ENCODE results near the gene IL20RA.
"Not testable (repeated sequence)": the region's sequence is repeated elsewhere in the genome, so short reads cannot be mapped to it uniquely, and the experiment has no call there.

The IL20RA gene

GRCh38 chr6:137044366-137045221 lies at the start of gene IL20RA:
TSS of gene IL20RA (minus strand) at chr6:137044965. CDS start at chr6:137044728, 237 bp downstream.
- no peak for DNase-seq (ENCODE audit: low read depth in 2 of 3, low spot score in 2 of 3)

GRCh38 chr6:137093183-137094069 lies 48.7 kb upstream of the IL20RA start:
- no peak for DNase-seq (ENCODE audit: low read depth in 2 of 3, low spot score in 2 of 3)

- no peak for DNase-seq (ENCODE audit: low read depth in 2 of 3, low spot score in 2 of 3)
These were observed 47.3 kb upstream of the IL20RA start for GRCh38 chr6:137092018-137092417.

GRCh38 chr6:137089305-137089704 lies 44.5 kb upstream of the IL20RA start:
- DNase-seq (ENCODE audit: low read depth in 2 of 3, low spot score in 2 of 3) = no peak

- no peak for DNase-seq (ENCODE audit: low read depth in 2 of 3, low spot score in 2 of 3)
These were observed 43.1 kb upstream of the IL20RA start for GRCh38 chr6:137087902-137088301.

GRCh38 chr6:137086031-137086430 lies 41.3 kb upstream of the IL20RA start:
- DNase-seq (ENCODE audit: low read depth in 2 of 3, low spot score in 2 of 3) = no peak

GRCh38 chr6:137084865-137085617 lies 40.3 kb upstream of the IL20RA start:
- no peak for DNase-seq (ENCODE audit: low read depth in 2 of 3, low spot score in 2 of 3)

- DNase-seq (ENCODE audit: low read depth in 2 of 3, low spot score in 2 of 3) = no peak
These were observed 39.3 kb upstream of the IL20RA start for GRCh38 chr6:137084090-137084489.

GRCh38 chr6:137081997-137082396 lies 37.2 kb upstream of the IL20RA start:
- DNase-seq (ENCODE audit: low read depth in 2 of 3, low spot score in 2 of 3) = no peak

GRCh38 chr6:137080711-137081110 lies 35.9 kb upstream of the IL20RA start:
- no peak for DNase-seq (ENCODE audit: low read depth in 2 of 3, low spot score in 2 of 3)

- no peak for DNase-seq (ENCODE audit: low read depth in 2 of 3, low spot score in 2 of 3)
These were observed 31.7 kb upstream of the IL20RA start for GRCh38 chr6:137076277-137077068.

- DNase-seq (ENCODE audit: low read depth in 2 of 3, low spot score in 2 of 3) = not testable (repeated sequence)
These were observed 31.0 kb upstream of the IL20RA start for GRCh38 chr6:137075790-137076189.

GRCh38 chr6:137070303-137070702 lies 25.5 kb upstream of the IL20RA start:
- DNase-seq (ENCODE audit: low read depth in 2 of 3, low spot score in 2 of 3) = no peak

GRCh38 chr6:137067399-137067798 lies 22.6 kb upstream of the IL20RA start:
- DNase-seq (ENCODE audit: low read depth in 2 of 3, low spot score in 2 of 3) = no peak

GRCh38 chr6:137058037-137058436 lies 13.3 kb upstream of the IL20RA start:
- DNase-seq (ENCODE audit: low read depth in 2 of 3, low spot score in 2 of 3) = no peak

GRCh38 chr6:137056121-137056880 lies 11.5 kb upstream of the IL20RA start:
- DNase-seq (ENCODE audit: low read depth in 2 of 3, low spot score in 2 of 3) = no peak

- no peak for DNase-seq (ENCODE audit: low read depth in 2 of 3, low spot score in 2 of 3)
These were observed 7.2 kb upstream of the IL20RA start for GRCh38 chr6:137051790-137052472.

- no peak for DNase-seq (ENCODE audit: low read depth in 2 of 3, low spot score in 2 of 3)
These were observed 4.3 kb upstream of the IL20RA start for GRCh38 chr6:137049095-137049494.

GRCh38 chr6:137046871-137047412 lies 2.2 kb upstream of the IL20RA start:
- DNase-seq (ENCODE audit: low read depth in 2 of 3, low spot score in 2 of 3) = no peak
